Colonic mucosa (tissue), 4 donors: ENCODE data around the gene SDK2. TPM values are rescaled to one million over a fixed set of nuclear protein-coding genes. Genes with fewer than 3 reads are reported as not detected.

Experiments used
- DNase-seq: peaks from one replicate; pipeline ENCODE4 v3.0.0-alpha.2; 2020
- H3K27ac ChIP-seq: fragments of 200-600 bp; one replicate; pipeline ENCODE4 v1.8.0; 2021
- H3K27me3 ChIP-seq: fragments of 200-600 bp; one replicate; pipeline ENCODE4 v1.8.0; 2021
- H3K36me3 ChIP-seq: fragments of 200-600 bp; one replicate; pipeline ENCODE4 v1.8.0; 2021
- H3K4me1 ChIP-seq: fragments of 200-600 bp; one replicate; pipeline ENCODE4 v1.8.0; 2021; ENCODE audit warnings: mild to moderate bottlenecking
- H3K4me3 ChIP-seq: fragments of 200-600 bp; one replicate; pipeline ENCODE4 v1.8.0; 2021
- H3K9ac ChIP-seq, 2 donors: one replicate each; pipeline ENCODE4 v1.7.0; 2013; ENCODE audit warnings: control low read depth in 2 of 2, low read depth in 2 of 2, low read length in 2 of 2
- H3K9me3 ChIP-seq: fragments of 200-600 bp; one replicate; pipeline ENCODE4 v1.8.0; 2021
- intact Hi-C: fragments of 100-400 bp; cut with DNase I; formaldehyde crosslinking; loops from one replicate; pipeline ENCODE4 v1.14.1; 2022
- total RNA-seq, 2 donors: library from RNA; stranded (reverse); fragmentation: NEBNext Ultra II Directional in 1 of 2; extraction: Animal tissue kit (Norgen Biotek cat#: 25700) in 1 of 2; gene quantifications; one replicate each; pipeline ENCODE4 v1.2.1, GENCODE V29; 2021
- TF ChIP-seq, protein P1 (sequence below): fragments of 200-600 bp; IDR thresholded peaks from one replicate; pipeline ENCODE4 v1.8.0; 2022; ENCODE audit warnings: antibody characterized with exemption, mild to moderate bottlenecking
- donor health status: healthy.
- donor health status: DM: no; HTN: no; CAD: no.
- donor health status: DM: no; HTN: no; CAD: no.

SDK2 gene
- total RNA-seq, 2 donors from 2014 or later, result 0.94 to 1.2 TPM

DNA sequence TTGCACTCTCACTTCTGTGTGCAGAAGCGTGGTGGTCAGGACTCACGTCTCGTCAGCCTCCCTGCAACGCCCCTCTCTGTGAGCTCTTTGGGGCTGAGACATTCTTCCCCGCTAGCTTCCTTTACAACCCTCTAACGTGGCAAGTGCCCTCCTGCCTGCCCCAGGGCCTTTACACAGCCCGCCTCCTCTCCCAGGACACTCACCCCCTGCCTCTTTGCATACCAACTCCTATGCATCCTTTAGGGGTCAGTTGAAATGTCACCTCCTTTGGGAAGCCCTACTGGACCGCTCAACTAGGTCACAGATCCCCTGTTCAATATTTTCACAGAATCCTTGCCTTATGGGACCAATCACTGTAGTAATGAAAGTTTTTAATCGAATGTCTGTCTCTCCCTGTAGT is 61.4 kb downstream of the SDK2 start:
- Histone ChIP-seq H3K9me3 (no peaks in the 10 kb centered on the region), H3K27me3 (no peaks in the 10 kb centered on the region), H3K36me3 (no peaks in the 10 kb centered on the region), H3K4me3 (no peak overlapping the region), H3K4me1 (no peaks in the 10 kb centered on the region), H3K9ac (no peak overlapping the region), H3K27ac (no peak overlapping the region)
- no peak for DNase-seq
- intact Hi-C loops, result no loop called here
- TF ChIP-seq, protein P1, sequence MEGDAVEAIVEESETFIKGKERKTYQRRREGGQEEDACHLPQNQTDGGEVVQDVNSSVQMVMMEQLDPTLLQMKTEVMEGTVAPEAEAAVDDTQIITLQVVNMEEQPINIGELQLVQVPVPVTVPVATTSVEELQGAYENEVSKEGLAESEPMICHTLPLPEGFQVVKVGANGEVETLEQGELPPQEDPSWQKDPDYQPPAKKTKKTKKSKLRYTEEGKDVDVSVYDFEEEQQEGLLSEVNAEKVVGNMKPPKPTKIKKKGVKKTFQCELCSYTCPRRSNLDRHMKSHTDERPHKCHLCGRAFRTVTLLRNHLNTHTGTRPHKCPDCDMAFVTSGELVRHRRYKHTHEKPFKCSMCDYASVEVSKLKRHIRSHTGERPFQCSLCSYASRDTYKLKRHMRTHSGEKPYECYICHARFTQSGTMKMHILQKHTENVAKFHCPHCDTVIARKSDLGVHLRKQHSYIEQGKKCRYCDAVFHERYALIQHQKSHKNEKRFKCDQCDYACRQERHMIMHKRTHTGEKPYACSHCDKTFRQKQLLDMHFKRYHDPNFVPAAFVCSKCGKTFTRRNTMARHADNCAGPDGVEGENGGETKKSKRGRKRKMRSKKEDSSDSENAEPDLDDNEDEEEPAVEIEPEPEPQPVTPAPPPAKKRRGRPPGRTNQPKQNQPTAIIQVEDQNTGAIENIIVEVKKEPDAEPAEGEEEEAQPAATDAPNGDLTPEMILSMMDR, result no peak

GRCh38 chr17:73582359-73582758 is 61.9 kb downstream of the SDK2 start:
- no peak for DNase-seq
- Histone ChIP-seq H3K27ac (no peak overlapping the region), H3K9ac (no peak overlapping the region), H3K4me1 (no peaks in the 10 kb centered on the region), H3K36me3 (no peaks in the 10 kb centered on the region), H3K9me3 (no peaks in the 10 kb centered on the region), H3K27me3 (no peaks in the 10 kb centered on the region), H3K4me3 (no peak overlapping the region)
- intact Hi-C loops, result no loop called here
- TF ChIP-seq, protein P1, result no peak

GRCh38 chr17:73581379-73581778 is 62.9 kb downstream of the SDK2 start:
- Histone ChIP-seq H3K9me3 (no peaks in the 10 kb centered on the region), H3K27me3 (no peaks in the 10 kb centered on the region), H3K36me3 (no peaks in the 10 kb centered on the region), H3K4me3 (no peak overlapping the region), H3K4me1 (no peaks in the 10 kb centered on the region), H3K9ac (no peak overlapping the region), H3K27ac (no peak overlapping the region)
- intact Hi-C loops, result no loop called here
- DNase-seq, result no peak
- TF ChIP-seq, protein P1, result no peak

- H3K27me3 ChIP-seq, result no peaks in the 10 kb centered on the region
Observed at GRCh38 chr17:73580073-73580710, 64.1 kb downstream of the SDK2 start.

GRCh38 chr17:73576556-73577098 is 67.6 kb downstream of the SDK2 start:
- Histone ChIP-seq H3K9ac (no peak overlapping the region), H3K27me3 (no peaks in the 10 kb centered on the region), H3K4me3 (no peak overlapping the region), H3K4me1 (no peaks in the 10 kb centered on the region), H3K36me3 (no peaks in the 10 kb centered on the region), H3K27ac (no peak overlapping the region), H3K9me3 (no peaks in the 10 kb centered on the region)
- no peak for DNase-seq
- intact Hi-C loops, result no loop called here
- TF ChIP-seq, protein P1, result no peak

More at GRCh38 chr17:73580073-73580710, 64.1 kb downstream of the SDK2 start:
- intact Hi-C loops, result no loop called here
- no peaks in the 10 kb centered on the region for H3K9me3 ChIP-seq
- H3K4me1 ChIP-seq, result no peaks in the 10 kb centered on the region
- no peaks in the 10 kb centered on the region for H3K36me3 ChIP-seq
- TF ChIP-seq, protein P1, result no peak
- no peak for DNase-seq
- H3K4me3 ChIP-seq, result no peak overlapping the region
- no peak overlapping the region for H3K9ac ChIP-seq
- H3K27ac ChIP-seq, result no peak overlapping the region
